ENCODE measurements around the gene OSBPL3. TPM values are rescaled to one million over a fixed set of nuclear protein-coding genes. Genes with fewer than 3 reads are reported as not detected.
A peak's percentile ranks its signal among the peaks of the same experiment; 100 is the strongest.

Gene OSBPL3
- total RNA-seq, 1 experiment from 2014 or later = 8.6 TPM

DNA sequence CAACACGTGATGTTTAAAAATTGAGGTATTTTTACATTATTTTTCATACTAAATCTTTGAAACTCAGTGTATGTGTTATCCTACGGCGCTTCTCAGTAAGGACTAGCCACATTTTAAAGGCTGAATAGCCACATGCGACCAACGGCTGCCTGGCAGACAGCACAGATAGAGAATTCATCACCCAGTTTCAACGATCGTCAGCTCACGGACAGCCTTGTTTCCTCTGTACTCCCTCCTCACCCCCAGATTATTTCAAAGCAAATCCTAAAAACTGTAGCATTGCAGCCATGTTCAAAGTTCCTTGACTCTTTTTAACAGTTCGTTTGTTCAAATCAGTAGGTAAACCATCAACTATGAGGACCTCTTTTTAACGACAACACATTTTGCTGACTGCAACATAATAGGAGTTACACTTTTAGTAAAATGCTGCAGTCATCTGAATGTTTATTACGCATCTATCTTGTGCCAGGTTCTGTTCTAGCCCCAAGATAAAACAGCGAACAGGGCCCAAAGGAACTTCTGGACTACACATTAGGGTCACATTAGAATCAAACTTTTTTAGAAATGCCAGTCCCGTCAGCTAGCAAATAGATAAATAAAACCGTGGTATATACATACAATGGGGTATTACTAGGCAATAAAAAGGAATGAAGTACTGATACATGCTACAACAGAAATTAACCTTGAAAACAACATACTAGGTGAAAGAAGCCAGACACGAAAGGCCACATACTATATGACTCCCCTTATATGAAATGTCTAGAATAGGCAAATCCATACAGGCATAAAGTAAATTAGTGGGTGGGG lies 5.7 kb downstream of the OSBPL3 start:
- no peak overlapping the region for H3K9ac ChIP-seq (ENCODE audit: extremely low read depth, insufficient read length, low read length)
- no peak overlapping the region for H4K91ac ChIP-seq (ENCODE audit: insufficient read length, low read depth, low read length)
- no peak for DNase-seq
- H3K23ac ChIP-seq (ENCODE audit: insufficient read length, low read depth, low read length) = no peak overlapping the region
- no peaks in the 10 kb centered on the region; the same call in 1 of the 2 replicates for H3K79me2 ChIP-seq (ENCODE audit: insufficient read depth, low read length)
- H3K27ac ChIP-seq (ENCODE audit: insufficient read length, low read depth, low read length) = no peak overlapping the region
- no peak overlapping the region for H4K5ac ChIP-seq (ENCODE audit: insufficient read length, low read depth, low read length)
- no peak overlapping the region for H4K8ac ChIP-seq (replicated peaks; ENCODE audit: insufficient read length, low read depth, low read length)
- no peaks in the 10 kb centered on the region for H3K27me3 ChIP-seq (ENCODE audit: insufficient read depth, low read length)
- H3K14ac ChIP-seq (ENCODE audit: insufficient read depth, low read length) = no peak overlapping the region
- H2BK120ac ChIP-seq (ENCODE audit: low read depth, low read length, poor library complexity, severe bottlenecking) = peak overlapping the region; percentile 14
- Mint-ChIP-seq H3K27ac (peak overlapping the region in 1 of 3 experiments; percentile 12; a peak in 1 of 7 replicates), H3K4me3 (no peak overlapping the region), H3K27me3 (ENCODE audit: low read depth) (peaks cover 8% of the 10 kb centered on the region), H3K4me1 (peaks cover 41 to 50% of the 10 kb centered on the region in 2 experiments), H3K36me3 (ENCODE audit: insufficient read depth in 1 of 3, low read depth in 3 of 3) (no peaks in the 10 kb centered on the region), H3K9me3 (no peaks in the 10 kb centered on the region; a peak in 1 of 5 replicates)
- H3K79me1 ChIP-seq (ENCODE audit: insufficient read depth, low read depth, low read length, poor library complexity, severe bottlenecking) = no peaks in the 10 kb centered on the region
- no peaks in the 10 kb centered on the region for H4K20me1 ChIP-seq (ENCODE audit: control insufficient read depth, insufficient read depth, insufficient read length)
- no peak overlapping the region for H3K56ac ChIP-seq (ENCODE audit: insufficient read length, low read depth, low read length)
- H3K9me3 ChIP-seq (ENCODE audit: control insufficient read depth, low read depth, low read length) = no peaks in the 10 kb centered on the region
- no peak overlapping the region for H3K18ac ChIP-seq (ENCODE audit: insufficient read length, low read depth, low read length)
- H3K4me2 ChIP-seq (ENCODE audit: insufficient read depth, insufficient read length, low read length) = no peak overlapping the region
- H2AK5ac ChIP-seq (ENCODE audit: insufficient read length, low read length) = no peak overlapping the region
- no peak overlapping the region for H2BK20ac ChIP-seq (ENCODE audit: low read depth, low read length, poor library complexity, severe bottlenecking)
- H3T11ph ChIP-seq (ENCODE audit: low read length) = no peak overlapping the region
- WGBS (ENCODE audit: extremely low coverage, insufficient read length, low lambda C conversion rate) = no CpG with 5 or more reads among the region's 15 CpGs
- H3K4me1 ChIP-seq (ENCODE audit: insufficient read depth, low read length) = peaks cover 7% of the 10 kb centered on the region; the same call in 1 of the 2 replicates
- H2BK5ac ChIP-seq (ENCODE audit: insufficient read length, low read length) = no peak overlapping the region
- no peak overlapping the region for H2BK15ac ChIP-seq (ENCODE audit: low read depth, low read length)
- TF ChIP-seq, protein P1, sequence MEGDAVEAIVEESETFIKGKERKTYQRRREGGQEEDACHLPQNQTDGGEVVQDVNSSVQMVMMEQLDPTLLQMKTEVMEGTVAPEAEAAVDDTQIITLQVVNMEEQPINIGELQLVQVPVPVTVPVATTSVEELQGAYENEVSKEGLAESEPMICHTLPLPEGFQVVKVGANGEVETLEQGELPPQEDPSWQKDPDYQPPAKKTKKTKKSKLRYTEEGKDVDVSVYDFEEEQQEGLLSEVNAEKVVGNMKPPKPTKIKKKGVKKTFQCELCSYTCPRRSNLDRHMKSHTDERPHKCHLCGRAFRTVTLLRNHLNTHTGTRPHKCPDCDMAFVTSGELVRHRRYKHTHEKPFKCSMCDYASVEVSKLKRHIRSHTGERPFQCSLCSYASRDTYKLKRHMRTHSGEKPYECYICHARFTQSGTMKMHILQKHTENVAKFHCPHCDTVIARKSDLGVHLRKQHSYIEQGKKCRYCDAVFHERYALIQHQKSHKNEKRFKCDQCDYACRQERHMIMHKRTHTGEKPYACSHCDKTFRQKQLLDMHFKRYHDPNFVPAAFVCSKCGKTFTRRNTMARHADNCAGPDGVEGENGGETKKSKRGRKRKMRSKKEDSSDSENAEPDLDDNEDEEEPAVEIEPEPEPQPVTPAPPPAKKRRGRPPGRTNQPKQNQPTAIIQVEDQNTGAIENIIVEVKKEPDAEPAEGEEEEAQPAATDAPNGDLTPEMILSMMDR (conservative IDR thresholded peaks at IDR 0.05) = no peak
- H3K23me2 ChIP-seq (ENCODE audit: insufficient read length, low read depth, low read length, poor library complexity, severe bottlenecking) = peaks cover 8% of the 10 kb centered on the region
- no peak overlapping the region for H3K4ac ChIP-seq (ENCODE audit: low read depth, low read length)
- no peak overlapping the region for H2AFZ ChIP-seq (ENCODE audit: low read length)
- H2BK12ac ChIP-seq (ENCODE audit: insufficient read length, low read depth, low read length) = no peak overlapping the region

Data from H9 (cell line).